ENCODE results near the gene OGA.

Gene OGA

GRCh38 chr10:101826852-101827434, 8.7 kb upstream of the OGA start:
- peaks cover 21% of the 10 kb centered on the region for H3K4me1 ChIP-seq (ENCODE audit: insufficient read depth, low read length)
- no peak overlapping the region for H3K4me2 ChIP-seq (ENCODE audit: insufficient read depth, low read length)
- no peaks in the 10 kb centered on the region for H3K27me3 ChIP-seq (ENCODE audit: insufficient read depth, low read length, poor library complexity)
- H3K9me3 ChIP-seq (ENCODE audit: insufficient read depth, low read length, severe bottlenecking): no peaks in the 10 kb centered on the region
- H3K79me2 ChIP-seq (ENCODE audit: insufficient read depth, low read length): no peaks in the 10 kb centered on the region
- no peak for TF ChIP-seq CTCF (IDR thresholded peaks at IDR 0.05; ENCODE audit: borderline replicate concordance, extremely low read depth, low read length, poor library complexity, severe bottlenecking)
- TF ChIP-seq EZH2 (IDR thresholded peaks at IDR 0.05; ENCODE audit: borderline replicate concordance, low read depth, low read length, severe bottlenecking): no peak
- no peak overlapping the region for H3K27ac ChIP-seq (ENCODE audit: low read length)
- H3K9ac ChIP-seq (ENCODE audit: low read depth, low read length): no peak overlapping the region
- H4K20me1 ChIP-seq (ENCODE audit: insufficient read depth, low read length): peaks cover 3% of the 10 kb centered on the region; the same call in 1 of the 2 replicates
- no peaks in the 10 kb centered on the region for H3K36me3 ChIP-seq (ENCODE audit: insufficient read depth, low read length)
- ATAC-seq (ENCODE audit: insufficient read depth, low read depth) (no peak), DNase-seq (no peak)
- no peak overlapping the region for H3K4me3 ChIP-seq (ENCODE audit: low read depth in 1 of 2, low read length in 2 of 2)
- no peak overlapping the region for H2AFZ ChIP-seq (ENCODE audit: low read depth, low read length)

- H3K79me2 ChIP-seq (ENCODE audit: insufficient read depth, low read length): peaks cover 5% of the 10 kb centered on the region
- no peaks in the 10 kb centered on the region for H4K20me1 ChIP-seq (ENCODE audit: insufficient read depth, low read length)
- no peak overlapping the region for H3K9ac ChIP-seq (ENCODE audit: low read depth, low read length)
- H3K36me3 ChIP-seq (ENCODE audit: insufficient read depth, low read length): no peaks in the 10 kb centered on the region
- peaks cover 5% of the 10 kb centered on the region for H3K4me1 ChIP-seq (ENCODE audit: insufficient read depth, low read length)
- ATAC-seq (ENCODE audit: insufficient read depth, low read depth): no peak
- H3K4me2 ChIP-seq (ENCODE audit: insufficient read depth, low read length): no peak overlapping the region
- no peak overlapping the region for H3K27ac ChIP-seq (ENCODE audit: low read length)
- DNase-seq: no peak
- no peak overlapping the region for H2AFZ ChIP-seq (ENCODE audit: low read depth, low read length)
- H3K4me3 ChIP-seq (ENCODE audit: low read depth in 1 of 2, low read length in 2 of 2): no peak overlapping the region
- no peak for TF ChIP-seq EZH2 (IDR thresholded peaks at IDR 0.05; ENCODE audit: borderline replicate concordance, low read depth, low read length, severe bottlenecking)
- no peak for TF ChIP-seq CTCF (IDR thresholded peaks at IDR 0.05; ENCODE audit: borderline replicate concordance, extremely low read depth, low read length, poor library complexity, severe bottlenecking)
- H3K27me3 ChIP-seq (ENCODE audit: insufficient read depth, low read length, poor library complexity): no peaks in the 10 kb centered on the region
- no peaks in the 10 kb centered on the region for H3K9me3 ChIP-seq (ENCODE audit: insufficient read depth, low read length, severe bottlenecking)
Measured at GRCh38 chr10:101824736-101825135, 6.5 kb upstream of the OGA start.

- no peak for DNase-seq
- peak overlapping the region; percentile 90 for H3K9ac ChIP-seq (ENCODE audit: low read depth, low read length)
- peaks cover 59% of the 10 kb centered on the region for H3K79me2 ChIP-seq (ENCODE audit: insufficient read depth, low read length)
Measured at GRCh38 chr10:101818872-101819633, 809 bp upstream of the OGA start.

More at GRCh38 chr10:101818872-101819633, 809 bp upstream of the OGA start:
- H4K20me1 ChIP-seq (ENCODE audit: insufficient read depth, low read length): peaks cover 40% of the 10 kb centered on the region
- peak overlapping the region; percentile 30 to 87 for H3K4me3 ChIP-seq (ENCODE audit: low read depth in 1 of 2, low read length in 2 of 2)
- peak overlapping the region; percentile 82 for H2AFZ ChIP-seq (ENCODE audit: low read depth, low read length)
- peaks cover 38% of the 10 kb centered on the region for H3K4me1 ChIP-seq (ENCODE audit: insufficient read depth, low read length)
- H3K36me3 ChIP-seq (ENCODE audit: insufficient read depth, low read length): peaks cover 14% of the 10 kb centered on the region
- H3K27me3 ChIP-seq (ENCODE audit: insufficient read depth, low read length, poor library complexity): no peaks in the 10 kb centered on the region
- ATAC-seq (ENCODE audit: insufficient read depth, low read depth): peak; percentile 44
- no peak for TF ChIP-seq EZH2 (IDR thresholded peaks at IDR 0.05; ENCODE audit: borderline replicate concordance, low read depth, low read length, severe bottlenecking)
- no peak for TF ChIP-seq CTCF (IDR thresholded peaks at IDR 0.05; ENCODE audit: borderline replicate concordance, extremely low read depth, low read length, poor library complexity, severe bottlenecking)
- peak overlapping the region; percentile 94 for H3K4me2 ChIP-seq (ENCODE audit: insufficient read depth, low read length)
- no peaks in the 10 kb centered on the region for H3K9me3 ChIP-seq (ENCODE audit: insufficient read depth, low read length, severe bottlenecking)
- peak overlapping the region; percentile 83 for H3K27ac ChIP-seq (ENCODE audit: low read length)

Measured in DND-41 (cell line).